ENCODE results near the gene AXDND1.

AXDND1 gene

GRCh38 chr1:179476484-179476883, 110.7 kb downstream of the AXDND1 start:
- DNase-seq: no peak
- Histone ChIP-seq H3K9me3 (peaks cover 0 to 29% (median 25%) of the 10 kb centered on the region in 3 donors), H3K27ac (no peak overlapping the region), H3K4me3 (no peak overlapping the region), H3K36me3 (no peaks in the 10 kb centered on the region), H3K4me1 (no peaks in the 10 kb centered on the region), H3K27me3 (no peaks in the 10 kb centered on the region)
- intact Hi-C loops (cut with DNase I; ENCODE audit: low total_unique reads): no loop called here
- TF ChIP-seq CTCF (IDR thresholded peaks at IDR 0.05): no peak

- Histone ChIP-seq H3K9me3 (peaks cover 0 to 29% (median 25%) of the 10 kb centered on the region in 3 donors), H3K4me1 (no peaks in the 10 kb centered on the region), H3K4me3 (no peak overlapping the region), H3K27ac (no peak overlapping the region), H3K36me3 (no peaks in the 10 kb centered on the region), H3K27me3 (no peaks in the 10 kb centered on the region)
- no peak for TF ChIP-seq CTCF (IDR thresholded peaks at IDR 0.05)
- no peak for DNase-seq
- intact Hi-C loops (cut with DNase I; ENCODE audit: low total_unique reads): no loop called here
Observed at GRCh38 chr1:179478370-179478769, 112.6 kb downstream of the AXDND1 start.

- H3K4me1 ChIP-seq: no peaks in the 10 kb centered on the region
- TF ChIP-seq CTCF (IDR thresholded peaks at IDR 0.05): no peak
- peaks cover 0 to 12% (median 8%) of the 10 kb centered on the region in 3 donors for H3K9me3 ChIP-seq
- H3K27me3 ChIP-seq: no peaks in the 10 kb centered on the region
- H3K4me3 ChIP-seq: no peak overlapping the region
- no peak for DNase-seq
- H3K27ac ChIP-seq: no peak overlapping the region
- intact Hi-C loops (cut with DNase I; ENCODE audit: low total_unique reads): no loop called here
- no peaks in the 10 kb centered on the region for H3K36me3 ChIP-seq
Observed at GRCh38 chr1:179490611-179491010, 124.8 kb downstream of the AXDND1 start.

- Histone ChIP-seq H3K27me3 (no peaks in the 10 kb centered on the region), H3K4me3 (no peak overlapping the region), H3K36me3 (no peaks in the 10 kb centered on the region), H3K27ac (no peak overlapping the region), H3K9me3 (no peaks in the 10 kb centered on the region), H3K4me1 (no peaks in the 10 kb centered on the region)
- DNase-seq: no peak
- no peak for TF ChIP-seq CTCF (IDR thresholded peaks at IDR 0.05)
- intact Hi-C loops (cut with DNase I; ENCODE audit: low total_unique reads): no loop called here
Observed at GRCh38 chr1:179493323-179493722, 127.6 kb downstream of the AXDND1 start.

- no peaks in the 10 kb centered on the region for H3K9me3 ChIP-seq
- no peak overlapping the region for H3K27ac ChIP-seq
- no peaks in the 10 kb centered on the region for H3K27me3 ChIP-seq
- intact Hi-C loops (cut with DNase I; ENCODE audit: low total_unique reads): no loop called here
- no peaks in the 10 kb centered on the region for H3K36me3 ChIP-seq
- no peak for DNase-seq
- H3K4me3 ChIP-seq: no peak overlapping the region
- H3K4me1 ChIP-seq: no peaks in the 10 kb centered on the region
- TF ChIP-seq CTCF (IDR thresholded peaks at IDR 0.05): no peak
Observed at GRCh38 chr1:179506199-179506598, 140.4 kb downstream of the AXDND1 start.

GRCh38 chr1:179509384-179509783, 143.6 kb downstream of the AXDND1 start:
- Histone ChIP-seq H3K4me3 (no peak overlapping the region), H3K27ac (no peak overlapping the region), H3K36me3 (no peaks in the 10 kb centered on the region), H3K27me3 (no peaks in the 10 kb centered on the region), H3K4me1 (no peaks in the 10 kb centered on the region), H3K9me3 (no peaks in the 10 kb centered on the region)
- TF ChIP-seq CTCF (IDR thresholded peaks at IDR 0.05): no peak
- DNase-seq: no peak
- intact Hi-C loops (cut with DNase I; ENCODE audit: low total_unique reads): no loop called here

All from tibial artery (tissue), 4 donors.